ENCODE measurements around the gene NRIP1.

NRIP1 gene

GRCh38 chr21:15028186-15028585, 36.6 kb downstream of the NRIP1 start:
- TF ChIP-seq CTCF (conservative IDR thresholded peaks at IDR 0.05), result no peak
- H3K27ac ChIP-seq, result no peak overlapping the region

- no peak for TF ChIP-seq CTCF (conservative IDR thresholded peaks at IDR 0.05)
- H3K27ac ChIP-seq, result no peak overlapping the region
Measured at GRCh38 chr21:15027056-15027455, 37.7 kb downstream of the NRIP1 start.

- H3K27ac ChIP-seq, result no peak overlapping the region
- no peak for TF ChIP-seq CTCF (conservative IDR thresholded peaks at IDR 0.05)
Measured at GRCh38 chr21:15026370-15026769, 38.4 kb downstream of the NRIP1 start.

- no peak for TF ChIP-seq CTCF (conservative IDR thresholded peaks at IDR 0.05)
- no peak overlapping the region for H3K27ac ChIP-seq
Measured at GRCh38 chr21:15023776-15024175, 41.0 kb downstream of the NRIP1 start.

GRCh38 chr21:15022608-15023261, 42.1 kb downstream of the NRIP1 start:
- no peak overlapping the region for H3K27ac ChIP-seq
- TF ChIP-seq CTCF (conservative IDR thresholded peaks at IDR 0.05), result no peak

- TF ChIP-seq CTCF (conservative IDR thresholded peaks at IDR 0.05), result no peak
- no peak overlapping the region for H3K27ac ChIP-seq
Measured at GRCh38 chr21:15020797-15021196, 44.0 kb downstream of the NRIP1 start.

- TF ChIP-seq CTCF (conservative IDR thresholded peaks at IDR 0.05), result no peak
- no peak overlapping the region for H3K27ac ChIP-seq
Measured at GRCh38 chr21:15018382-15018781, 46.4 kb downstream of the NRIP1 start.

All from VCaP (cell line).